HepG2 (cell line): ENCODE measurements around the gene NUTF2. TPM values are rescaled to one million over a fixed set of nuclear protein-coding genes. Genes with fewer than 3 reads are reported as not detected.

ENCODE experiments used
- BCLAF1 ChIP-seq: fragments of 450-650 bp; IDR thresholded peaks from 2 replicates; pipeline ENCODE4 v1.6.1; 2017; ENCODE audit warnings: mild to moderate bottlenecking
- DR1 ChIP-seq: sonication (generic); formaldehyde crosslinking; IDR thresholded peaks from 2 replicates; pipeline ENCODE4 v1.8.0; 2021; ENCODE audit warnings: mild to moderate bottlenecking, missing genetic modification reagents, inconsistent platforms
- DRAP1 ChIP-seq: IDR thresholded peaks from 2 replicates; pipeline ENCODE4 v1.6.1; 2016; ENCODE audit warnings: missing genetic modification reagents, missing compliant biosample characterization
- E2F1 ChIP-seq: sonication (generic); formaldehyde crosslinking; IDR thresholded peaks from 2 replicates; pipeline ENCODE4 v1.5.0; 2020; ENCODE audit warnings: missing genetic modification reagents
- FOXJ3 ChIP-seq: sonication (generic); formaldehyde crosslinking; IDR thresholded peaks from 2 replicates; pipeline ENCODE4 v1.4.0; 2020; ENCODE audit warnings: missing genetic modification reagents, mild to moderate bottlenecking, borderline replicate concordance
- KDM1A ChIP-seq: IDR thresholded peaks from 2 replicates; pipeline ENCODE4 v1.6.1; 2016; ENCODE audit warnings: missing compliant biosample characterization
- KLF13 ChIP-seq: sonication (generic); formaldehyde crosslinking; IDR thresholded peaks from 2 replicates; pipeline ENCODE4 v1.4.0; 2020; ENCODE audit warnings: mild to moderate bottlenecking, missing genetic modification reagents
- MLXIP ChIP-seq: sonication (generic); formaldehyde crosslinking; IDR thresholded peaks from 2 replicates; pipeline ENCODE4 v1.9.0; 2021; ENCODE audit warnings: missing genetic modification reagents, borderline replicate concordance
- NAIF1 ChIP-seq: sonication (generic); formaldehyde crosslinking; IDR thresholded peaks from 2 replicates; pipeline ENCODE4 v1.5.0; 2020; ENCODE audit warnings: mild to moderate bottlenecking, missing genetic modification reagents, borderline replicate concordance
- PHF20 ChIP-seq: sonication (generic); formaldehyde crosslinking; IDR thresholded peaks from 2 replicates; pipeline ENCODE4 v1.5.0; 2020; ENCODE audit warnings: mild to moderate bottlenecking, missing genetic modification reagents
- PREB ChIP-seq: sonication (generic); formaldehyde crosslinking; IDR thresholded peaks from 2 replicates; pipeline ENCODE4 v1.4.0; 2020; ENCODE audit warnings: missing genetic modification reagents
- ZBTB46 ChIP-seq: sonication (generic); formaldehyde crosslinking; IDR thresholded peaks from 2 replicates; pipeline ENCODE4 v1.4.0; 2020; ENCODE audit warnings: mild to moderate bottlenecking, missing genetic modification reagents, borderline replicate concordance
- ZNF44 ChIP-seq: sonication (generic); formaldehyde crosslinking; IDR thresholded peaks from 2 replicates; pipeline ENCODE4 v1.5.1; 2020; ENCODE audit warnings: mild to moderate bottlenecking, missing genetic modification reagents
- ZNF572 ChIP-seq: sonication (generic); formaldehyde crosslinking; IDR thresholded peaks from 2 replicates; pipeline ENCODE4 v1.5.1; 2020; ENCODE audit warnings: mild to moderate bottlenecking, missing genetic modification reagents
- ZNF597 ChIP-seq: sonication (generic); formaldehyde crosslinking; IDR thresholded peaks from 2 replicates; pipeline ENCODE4 v1.5.0; 2020; ENCODE audit warnings: missing genetic modification reagents
- polyA plus RNA-seq, 8 experiments: library from polyadenylated mRNA; depleted of rRNA in 3 of 8; stranded (reverse) in 7 of 8; unstranded in 1 of 8; fragments of >200 nt; fragmentation: Illumina TruSeq in 4 of 8; extraction: Trizol in 4 of 8; gene quantifications; 2 replicates each; pipeline versions ENCODE4 v1.2.1 to v1.2.3, GENCODE V29; 2011 to 2016; ENCODE audit warnings: low read depth in 4 of 8, missing spikeins in 1 of 8, mixed read lengths in 1 of 8; ENCODE audit not compliant: insufficient read depth in 1 of 8
- total RNA-seq, 5 experiments: library from RNA; depleted of rRNA; stranded (reverse); fragments of >200 nt; fragmentation: Illumina TruSeq; extraction: Trizol; gene quantifications; 2 replicates each; pipeline ENCODE4 v1.2.3, GENCODE V29; 2016; ENCODE audit warnings: low read depth in 1 of 5

The NUTF2 gene
- total and polyA plus RNA-seq, 2 of the 13 experiments (the other 11 are each of a cell fraction or from before 2014, with no cell fraction given) = 168 to 214 TPM

GRCh38 chr16:67833415-67834241 is 13.1 kb upstream of the NUTF2 start (continued):
- TF ChIP-seq PHF20 = peak; percentile 85
- TF ChIP-seq DRAP1 (CRISPR knock-in tag) = peak; percentile 97
- TF ChIP-seq KLF13 (CRISPR knock-in tag) = no peak
- TF ChIP-seq DR1 (CRISPR knock-in tag) = peak; percentile 88; the same call in 1 of the 2 replicates
- TF ChIP-seq NAIF1 (CRISPR knock-in tag) = peak; percentile 75
- TF ChIP-seq KDM1A (CRISPR knock-in tag) = no peak; the same call in 1 of the 2 replicates
- TF ChIP-seq ZNF597 (CRISPR knock-in tag) = no peak
- TF ChIP-seq ZBTB46 = 0 out of 2 replicates have a peak, but pooled peaks have one; percentile 43
- TF ChIP-seq E2F1 = peak; percentile 94
- no peak for TF ChIP-seq BCLAF1
- TF ChIP-seq ZNF572 (CRISPR knock-in tag) = peak; percentile 69
- peak; percentile 26; the same call in 1 of the 2 replicates for TF ChIP-seq MLXIP
- TF ChIP-seq PREB (CRISPR knock-in tag) = 0 out of 2 replicates have a peak, but pooled peaks have one; percentile 64
- TF ChIP-seq FOXJ3 (CRISPR knock-in tag) = peak; percentile 68; the same call in 1 of the 2 replicates
- TF ChIP-seq ZNF44 = peak; percentile 37; the same call in 1 of the 2 replicates
